OCI-M2 (cell line): ENCODE measurements around the gene TFDP1.

Source experiments
- DNase-seq: peaks from one replicate; lab custom pipeline; 2025; ENCODE audit not compliant: unreplicated experiment; lab: John Stamatoyannopoulos, UW

TFDP1 gene

GRCh38 chr13:113647351-113648215, 63.0 kb downstream of the TFDP1 start:
- DNase-seq: no peak

- no peak for DNase-seq
These were observed 63.7 kb downstream of the TFDP1 start for GRCh38 chr13:113648216-113648610.

GRCh38 chr13:113649212-113649611, 64.7 kb downstream of the TFDP1 start:
- DNase-seq: no peak

- no peak for DNase-seq
These were observed 65.7 kb downstream of the TFDP1 start for GRCh38 chr13:113650275-113650674.

- DNase-seq: no peak
These were observed 66.2 kb downstream of the TFDP1 start for GRCh38 chr13:113650731-113651148.

GRCh38 chr13:113651511-113652403, 67.2 kb downstream of the TFDP1 start:
- no peak for DNase-seq

GRCh38 chr13:113652404-113653263, 68.1 kb downstream of the TFDP1 start:
- no peak for DNase-seq

- DNase-seq: no peak
These were observed 69.0 kb downstream of the TFDP1 start for GRCh38 chr13:113653264-113654174.

- DNase-seq: no peak
These were observed 69.6 kb downstream of the TFDP1 start for GRCh38 chr13:113654175-113654560.

- DNase-seq: no peak
These were observed 70.2 kb downstream of the TFDP1 start for GRCh38 chr13:113654591-113655345.

GRCh38 chr13:113655346-113656002, 70.9 kb downstream of the TFDP1 start:
- no peak for DNase-seq

GRCh38 chr13:113656003-113656588, 71.5 kb downstream of the TFDP1 start:
- no peak for DNase-seq

- DNase-seq: no peak
These were observed 72.5 kb downstream of the TFDP1 start for GRCh38 chr13:113656831-113657671.

- no peak for DNase-seq
These were observed 73.5 kb downstream of the TFDP1 start, which contains the start of gene ATP4B for GRCh38 chr13:113657851-113658741. TSS of gene ATP4B (minus strand) at chr13:113658198. CDS start at chr13:113658144, 54 bp downstream.

GRCh38 chr13:113658836-113659235, 74.3 kb downstream of the TFDP1 start:
- DNase-seq: no peak

GRCh38 chr13:113659337-113659736, 74.8 kb downstream of the TFDP1 start:
- no peak for DNase-seq
